ENCODE results near the gene ZNF609.

Gene ZNF609

GRCh38 chr15:64542091-64542490 is 81.7 kb downstream of the ZNF609 start:
- DNase-seq (ENCODE audit: low read depth in 2 of 2) = no peak

DNA sequence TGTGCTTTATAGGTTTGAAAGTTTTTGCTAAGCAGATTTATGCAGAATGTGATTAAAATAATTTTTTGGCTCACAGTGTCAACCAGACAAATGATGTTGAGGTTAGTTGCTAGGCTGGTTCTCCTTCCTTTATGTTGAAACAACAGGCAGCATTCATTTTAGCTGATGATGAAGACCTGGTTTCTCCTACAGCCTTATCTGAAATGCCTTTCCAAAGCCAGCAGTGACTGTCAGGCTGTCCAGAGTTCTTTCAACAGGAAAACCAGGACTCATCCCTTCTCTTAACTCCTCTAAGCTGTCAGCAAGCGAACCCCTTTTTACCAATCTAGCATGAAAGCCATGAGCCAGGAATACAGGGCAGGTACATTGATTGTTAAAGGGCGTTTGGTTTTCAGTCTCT is 84.1 kb downstream of the ZNF609 start:
- no peak for DNase-seq (ENCODE audit: low read depth in 2 of 2)

GRCh38 chr15:64547275-64547674 is 86.9 kb downstream of the ZNF609 start:
- no peak for DNase-seq (ENCODE audit: low read depth in 2 of 2)

- DNase-seq (ENCODE audit: low read depth in 2 of 2) = no peak
These were observed 87.9 kb downstream of the ZNF609 start for GRCh38 chr15:64548235-64548634.

- DNase-seq (ENCODE audit: low read depth in 2 of 2) = no peak
These were observed 89.5 kb downstream of the ZNF609 start for GRCh38 chr15:64549860-64550259.

DNA sequence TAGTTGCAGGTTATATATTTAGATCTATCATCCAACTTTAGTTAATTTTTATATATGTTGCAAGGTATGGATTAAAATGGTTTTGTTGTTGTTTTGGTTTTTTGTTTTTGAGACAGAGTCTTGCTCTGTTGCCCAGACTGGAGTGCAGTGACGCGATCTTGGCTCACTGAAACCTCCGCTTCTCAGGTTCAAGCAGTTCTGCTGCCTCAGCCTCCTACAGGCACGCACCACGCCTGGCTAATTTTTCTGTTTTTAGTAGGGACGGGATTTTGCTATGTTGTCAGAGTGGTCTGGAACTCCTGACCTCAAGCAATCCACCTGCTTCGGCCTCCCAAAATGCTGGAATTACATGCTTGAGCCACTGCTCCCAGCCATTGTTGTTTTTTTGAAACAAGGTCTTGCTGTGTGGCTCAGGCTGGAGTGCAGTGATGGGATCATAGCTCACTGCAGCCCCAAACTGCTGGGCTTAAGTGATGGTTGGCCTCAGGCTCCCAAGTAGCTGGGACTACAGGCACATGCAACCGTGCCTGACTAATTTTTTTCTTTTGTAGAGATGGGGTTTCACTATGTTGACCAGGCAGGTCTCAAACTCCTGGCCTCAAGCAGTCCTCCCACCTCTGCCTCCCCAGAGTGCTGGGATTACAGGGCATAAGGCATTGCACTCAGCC is 92.0 kb downstream of the ZNF609 start:
- no peak for DNase-seq (ENCODE audit: low read depth in 2 of 2)

GRCh38 chr15:64558460-64559179 is 98.2 kb downstream of the ZNF609 start:
- DNase-seq (ENCODE audit: low read depth in 2 of 2) = no peak

GRCh38 chr15:64559243-64559642 is 98.9 kb downstream of the ZNF609 start:
- no peak for DNase-seq (ENCODE audit: low read depth in 2 of 2)

GRCh38 chr15:64560501-64560900 is 100.1 kb downstream of the ZNF609 start:
- no peak for DNase-seq (ENCODE audit: low read depth in 2 of 2)

GRCh38 chr15:64560998-64561397 is 100.6 kb downstream of the ZNF609 start:
- DNase-seq (ENCODE audit: low read depth in 2 of 2) = no peak

GRCh38 chr15:64562003-64562640 is 101.7 kb downstream of the ZNF609 start:
- DNase-seq (ENCODE audit: low read depth in 2 of 2) = no peak

GRCh38 chr15:64566102-64566501 is 105.7 kb downstream of the ZNF609 start:
- no peak for DNase-seq (ENCODE audit: low read depth in 2 of 2)

- DNase-seq (ENCODE audit: low read depth in 2 of 2) = no peak
These were observed 106.5 kb downstream of the ZNF609 start for GRCh38 chr15:64566629-64567427.

DNA sequence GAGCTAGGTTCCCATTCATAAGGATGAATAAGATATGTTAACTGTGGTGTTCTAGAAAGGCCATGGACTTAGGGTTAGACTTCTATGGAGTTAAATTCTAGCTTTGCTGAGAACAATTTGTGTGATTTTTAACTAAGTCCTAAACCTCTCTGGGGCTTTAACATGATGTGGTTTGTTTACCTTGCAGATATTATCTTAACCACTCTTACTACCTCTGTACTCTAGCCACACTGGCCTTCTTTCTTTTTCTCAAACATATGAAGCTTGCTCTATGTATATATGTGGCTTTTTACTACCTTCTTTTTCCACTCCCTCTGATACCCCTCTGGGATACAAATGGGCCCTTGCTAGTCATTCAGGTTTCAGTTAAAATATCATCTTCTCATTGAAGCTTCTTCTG is 108.4 kb downstream of the ZNF609 start:
- no peak for DNase-seq (ENCODE audit: low read depth in 2 of 2)

DNA sequence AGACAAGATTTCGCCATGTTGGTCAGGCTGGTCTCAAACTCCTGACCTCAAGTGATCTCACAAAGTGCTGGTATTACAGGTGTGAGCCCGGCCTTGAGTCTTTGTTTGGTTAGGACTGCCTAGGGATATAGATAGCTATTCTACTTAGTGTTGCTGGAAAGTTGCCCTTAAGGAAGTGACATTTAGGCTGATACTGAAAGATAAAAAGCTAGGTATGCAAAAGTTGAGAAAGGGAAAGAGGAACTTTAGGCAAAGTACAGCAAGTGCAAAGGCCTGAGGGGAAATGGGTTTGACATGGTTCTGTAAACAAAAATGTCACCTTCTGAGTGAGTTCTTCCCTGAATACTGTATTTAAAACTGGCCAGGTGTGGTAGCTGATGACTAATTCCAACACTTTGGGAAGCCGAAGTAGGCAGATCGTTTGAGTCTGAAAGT is 111.5 kb downstream of the ZNF609 start:
- no peak for DNase-seq (ENCODE audit: low read depth in 2 of 2)

- no peak for DNase-seq (ENCODE audit: low read depth in 2 of 2)
These were observed 112.5 kb downstream of the ZNF609 start for GRCh38 chr15:64572856-64573255.

DNA sequence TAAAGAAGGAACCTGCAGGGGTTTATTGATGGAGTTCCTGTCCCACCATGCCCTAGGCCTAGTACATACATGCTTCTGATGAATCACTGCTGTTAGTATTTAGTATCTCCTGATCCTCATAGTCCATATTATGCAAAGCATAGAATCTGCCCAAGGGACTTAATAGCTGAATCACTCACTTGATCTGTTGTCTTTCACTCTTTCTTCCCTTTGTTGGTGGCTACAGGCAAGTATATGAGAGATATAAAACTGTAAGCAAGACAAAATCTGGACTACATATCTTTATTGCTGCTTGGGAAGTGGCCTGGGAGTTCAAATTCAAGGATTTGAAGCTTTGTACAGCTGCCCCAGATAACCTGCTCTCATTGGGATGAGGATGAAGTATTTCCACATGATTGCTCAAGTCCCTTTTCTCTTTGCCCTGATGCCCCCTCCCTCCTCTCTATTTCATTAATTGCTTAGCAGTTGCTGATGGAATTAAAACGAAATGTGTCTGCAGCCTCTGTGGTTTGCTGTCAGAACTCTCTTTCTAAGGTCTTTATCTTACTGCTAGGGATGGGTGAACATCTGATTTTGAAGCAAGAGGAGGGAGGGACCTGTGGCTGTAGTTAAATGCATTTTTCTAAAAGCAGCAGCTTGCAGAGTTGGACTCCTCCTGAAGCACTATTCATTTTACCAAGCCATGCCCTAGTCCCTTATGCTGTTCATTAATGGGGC is 114.1 kb downstream of the ZNF609 start:
- no peak for DNase-seq (ENCODE audit: low read depth in 2 of 2)

GRCh38 chr15:64580696-64581407 is 120.5 kb downstream of the ZNF609 start:
- no peak for DNase-seq (ENCODE audit: low read depth in 2 of 2)

GRCh38 chr15:64581408-64581761 is 121.0 kb downstream of the ZNF609 start:
- DNase-seq (ENCODE audit: low read depth in 2 of 2) = no peak

DNA sequence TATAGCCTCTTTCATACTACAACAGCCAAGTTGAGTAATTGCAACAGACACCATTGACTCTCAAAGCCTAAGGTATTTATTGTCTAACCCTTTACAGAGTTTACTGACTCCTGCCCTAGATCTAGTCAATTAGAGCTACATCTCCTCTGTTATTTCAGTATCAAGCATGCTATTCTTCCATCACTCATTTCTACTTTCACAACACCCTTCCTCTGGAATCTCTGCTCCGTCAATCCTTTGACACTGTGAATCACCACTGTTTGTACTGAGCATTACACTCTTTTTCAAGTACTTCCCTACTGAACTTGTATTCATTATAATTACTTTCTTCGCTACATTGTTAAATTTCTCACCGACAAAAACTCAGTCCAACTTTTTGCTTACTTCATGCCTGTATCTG is 121.8 kb downstream of the ZNF609 start:
- no peak for DNase-seq (ENCODE audit: low read depth in 2 of 2)

GRCh38 chr15:64583519-64583918 is 123.1 kb downstream of the ZNF609 start:
- DNase-seq (ENCODE audit: low read depth in 2 of 2) = no peak

Measured in stimulated activated CD8-positive, alpha-beta memory T cell treated with anti-CD3 and anti-CD28 coated beads, Interleukin-2, amount 100 ng/mL, for 48 hours (primary cell).